CD8-positive, alpha-beta memory T cell (primary cell): ENCODE data around the gene GRID1. TPM values are rescaled to one million over a fixed set of nuclear protein-coding genes. Genes with fewer than 3 reads are reported as not detected.

Experiments used
- CTCF ChIA-PET: fragments of 350-600 bp; sonication (Branson Sonifier 250); formaldehyde crosslinking; loops from one replicate; lab custom pipeline; 2021; ENCODE audit warnings: antibody characterized with exemption; lab: Charles Lee
- POLR2A ChIA-PET: fragments of 350-600 bp; sonication (Branson Sonifier 250); formaldehyde crosslinking; loops from one replicate; lab custom pipeline; 2021; ENCODE audit warnings: antibody characterized with exemption; lab: Charles Lee
- DNase-seq, 5 donors: peaks; one replicate each; pipeline versions ENCODE4 v3.0.0 to v3.0.0-alpha.2; 2020 to 2022; ENCODE audit warnings: mixed read lengths in 1 of 5
- H3K27ac ChIP-seq: one replicate; pipeline ENCODE4 v1.7.0; 2013; ENCODE audit warnings: low read depth, mild to moderate bottlenecking, low read length, moderate library complexity
- H3K27me3 ChIP-seq: 2 replicates; pipeline ENCODE4 v1.7.0; 2013; ENCODE audit warnings: low read length, mild to moderate bottlenecking; ENCODE audit not compliant: insufficient read depth, poor library complexity, severe bottlenecking
- H3K36me3 ChIP-seq: 2 replicates; pipeline ENCODE4 v1.7.0; 2013; ENCODE audit warnings: mild to moderate bottlenecking, low read length, moderate library complexity; ENCODE audit not compliant: insufficient read depth
- H3K4me1 ChIP-seq: 2 replicates; pipeline ENCODE4 v1.7.0; 2013; ENCODE audit warnings: mild to moderate bottlenecking, low read length, moderate library complexity; ENCODE audit not compliant: insufficient read depth
- H3K4me3 ChIP-seq: 2 replicates; pipeline ENCODE4 v1.7.0; 2013; ENCODE audit warnings: mild to moderate bottlenecking, low read length
- H3K9me3 ChIP-seq: 2 replicates; pipeline ENCODE4 v1.7.0; 2013; ENCODE audit warnings: mild to moderate bottlenecking, low read length
- H3K27ac Mint-ChIP-seq, 8 donors: one replicate each; pipeline ENCODE4 v1.8.0; 2020 to 2021; ENCODE audit warnings: mixed read lengths in 8 of 8, mild to moderate bottlenecking in 6 of 8, inconsistent platforms in 3 of 8, moderate library complexity in 3 of 8
- H3K27me3 Mint-ChIP-seq, 2 donors: one replicate each; pipeline ENCODE4 v1.8.0; 2020 to 2021; ENCODE audit warnings: mixed read lengths in 2 of 2, mild to moderate bottlenecking in 1 of 2, moderate library complexity in 1 of 2
- H3K36me3 Mint-ChIP-seq, 3 donors: one replicate each; pipeline ENCODE4 v1.8.0; 2020 to 2021; ENCODE audit warnings: mixed read lengths in 3 of 3, inconsistent platforms in 1 of 3, mild to moderate bottlenecking in 1 of 3
- H3K4me1 Mint-ChIP-seq, 3 donors: one replicate each; pipeline ENCODE4 v1.8.0; 2020 to 2021; ENCODE audit warnings: mixed read lengths in 3 of 3, inconsistent platforms in 1 of 3, mild to moderate bottlenecking in 1 of 3
- H3K4me3 Mint-ChIP-seq, 7 donors: one replicate each; pipeline ENCODE4 v1.8.0; 2020 to 2021; ENCODE audit warnings: mixed read lengths in 7 of 7, mild to moderate bottlenecking in 6 of 7, moderate library complexity in 4 of 7, inconsistent platforms in 2 of 7
- H3K9me3 Mint-ChIP-seq, 5 donors: one replicate each; pipeline ENCODE4 v1.8.0; 2020 to 2022; ENCODE audit warnings: mixed read lengths in 5 of 5, mild to moderate bottlenecking in 3 of 5, moderate library complexity in 2 of 5, inconsistent platforms in 1 of 5
- polyA plus RNA-seq: library from polyadenylated mRNA; unstranded; fragments of 300-500 nt; fragmentation: Illumina TruSeq; gene quantifications from one replicate; pipeline ENCODE4 v1.2.3, GENCODE V29; 2021
- total RNA-seq, 2 experiments: library from RNA; stranded (reverse); gene quantifications; one replicate each; pipeline ENCODE4 v1.2.3, GENCODE V29; 2021

GRID1 gene
- total and polyA plus RNA-seq, 3 experiments from 2014 or later = not detected

DNA sequence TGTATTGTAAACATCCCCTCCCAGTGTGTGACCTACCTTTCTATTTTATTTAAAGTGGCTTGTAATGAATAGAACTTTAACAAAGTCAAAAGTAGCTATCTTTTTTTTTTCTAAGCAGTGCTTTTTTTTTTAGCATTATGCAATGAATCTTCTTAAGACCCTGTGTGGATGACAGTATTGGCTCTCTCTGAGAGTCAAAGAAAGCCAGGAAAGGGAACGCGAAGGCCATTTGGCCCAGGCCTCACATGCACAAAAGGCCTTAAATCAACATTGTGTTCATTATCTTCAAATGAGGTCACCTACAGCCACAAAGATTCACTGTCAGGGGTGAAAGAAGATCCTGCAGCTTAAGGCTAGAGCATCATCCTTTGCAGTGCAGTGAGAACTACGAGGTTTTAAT is 721.5 kb downstream of the GRID1 start:
- H3K27me3 Mint-ChIP-seq = peaks cover 5 to 6% of the 10 kb centered on the region in 2 donors
- no peak overlapping the region for H3K27ac ChIP-seq
- H3K36me3 Mint-ChIP-seq = no peaks in the 10 kb centered on the region
- DNase-seq = no peak
- ChIA-PET POLR2A (no interaction called here), CTCF (no interaction called here)
- H3K4me1 Mint-ChIP-seq = no peaks in the 10 kb centered on the region
- H3K9me3 Mint-ChIP-seq = no peaks in the 10 kb centered on the region
- no peak overlapping the region for H3K4me3 Mint-ChIP-seq
- H3K27me3 ChIP-seq = no peaks in the 10 kb centered on the region
- H3K9me3 ChIP-seq = no peaks in the 10 kb centered on the region
- no peak overlapping the region for H3K4me3 ChIP-seq
- no peak overlapping the region for H3K27ac Mint-ChIP-seq
- no peaks in the 10 kb centered on the region for H3K4me1 ChIP-seq
- no peaks in the 10 kb centered on the region for H3K36me3 ChIP-seq

- Histone ChIP-seq H3K9me3 (no peaks in the 10 kb centered on the region), H3K27ac (no peak overlapping the region), H3K4me3 (no peak overlapping the region), H3K4me1 (no peaks in the 10 kb centered on the region), H3K27me3 (no peaks in the 10 kb centered on the region), H3K36me3 (no peaks in the 10 kb centered on the region)
- Mint-ChIP-seq H3K27me3 (peaks cover 5 to 6% of the 10 kb centered on the region in 2 donors), H3K4me1 (no peaks in the 10 kb centered on the region), H3K9me3 (no peaks in the 10 kb centered on the region), H3K4me3 (no peak overlapping the region), H3K36me3 (no peaks in the 10 kb centered on the region), H3K27ac (no peak overlapping the region)
- POLR2A ChIA-PET = no interaction called here
- no peak for DNase-seq
- CTCF ChIA-PET = no interaction called here
These were observed 722.6 kb downstream of the GRID1 start for GRCh38 chr10:85643845-85644525.

GRCh38 chr10:85643171-85643844 is 723.3 kb downstream of the GRID1 start:
- Histone ChIP-seq H3K4me3 (no peak overlapping the region), H3K27ac (no peak overlapping the region), H3K9me3 (no peaks in the 10 kb centered on the region), H3K4me1 (no peaks in the 10 kb centered on the region), H3K36me3 (no peaks in the 10 kb centered on the region), H3K27me3 (no peaks in the 10 kb centered on the region)
- ChIA-PET CTCF (no interaction called here), POLR2A (no interaction called here)
- Mint-ChIP-seq H3K27ac (no peak overlapping the region), H3K4me1 (no peaks in the 10 kb centered on the region), H3K27me3 (peaks cover 1 to 2% of the 10 kb centered on the region in 2 donors), H3K4me3 (no peak overlapping the region), H3K9me3 (no peaks in the 10 kb centered on the region), H3K36me3 (no peaks in the 10 kb centered on the region)
- DNase-seq = no peak

DNA sequence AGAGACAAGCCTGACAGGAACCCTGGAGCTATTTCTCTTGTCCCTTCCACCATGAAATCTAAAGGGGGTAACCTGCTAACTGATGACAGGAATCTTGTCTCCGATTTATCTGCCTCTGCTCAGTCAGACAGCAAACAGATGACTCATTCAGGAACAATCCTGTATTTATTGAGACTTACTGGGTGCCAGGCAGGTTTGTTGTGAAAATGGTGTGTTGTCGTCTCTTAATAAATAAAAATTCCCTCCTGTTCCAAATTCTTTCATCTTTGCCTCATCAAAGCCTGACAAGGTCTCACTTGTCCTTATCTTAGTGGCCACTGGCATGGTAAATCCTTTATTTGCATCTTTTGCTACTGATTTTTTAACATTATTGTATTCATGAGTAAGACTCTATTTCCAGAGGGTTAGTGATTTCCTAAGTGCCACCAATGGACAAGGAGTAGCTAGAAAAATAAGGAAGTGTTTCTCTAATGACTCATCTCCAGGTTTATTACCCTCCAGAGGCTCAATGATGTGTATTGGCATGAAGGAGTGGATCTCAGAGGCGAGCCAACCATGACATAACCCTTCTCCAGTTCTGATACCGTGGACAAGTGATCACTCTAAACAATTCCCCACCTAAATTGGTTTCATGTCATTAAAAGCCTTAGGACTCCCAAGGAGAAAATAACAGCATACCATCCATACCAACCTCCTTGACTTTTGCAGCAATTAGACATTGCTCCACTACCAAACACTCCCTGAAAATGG is 724.0 kb downstream of the GRID1 start:
- H3K36me3 ChIP-seq = no peaks in the 10 kb centered on the region
- Mint-ChIP-seq H3K4me1 (no peaks in the 10 kb centered on the region), H3K9me3 (no peaks in the 10 kb centered on the region), H3K4me3 (no peak overlapping the region), H3K36me3 (no peaks in the 10 kb centered on the region), H3K27ac (no peak overlapping the region), H3K27me3 (no peaks in the 10 kb centered on the region)
- no peaks in the 10 kb centered on the region for H3K9me3 ChIP-seq
- ChIA-PET CTCF (no interaction called here), POLR2A (no interaction called here)
- no peaks in the 10 kb centered on the region for H3K27me3 ChIP-seq
- no peaks in the 10 kb centered on the region for H3K4me1 ChIP-seq
- H3K4me3 ChIP-seq = no peak overlapping the region
- DNase-seq = no peak
- H3K27ac ChIP-seq = no peak overlapping the region

DNA sequence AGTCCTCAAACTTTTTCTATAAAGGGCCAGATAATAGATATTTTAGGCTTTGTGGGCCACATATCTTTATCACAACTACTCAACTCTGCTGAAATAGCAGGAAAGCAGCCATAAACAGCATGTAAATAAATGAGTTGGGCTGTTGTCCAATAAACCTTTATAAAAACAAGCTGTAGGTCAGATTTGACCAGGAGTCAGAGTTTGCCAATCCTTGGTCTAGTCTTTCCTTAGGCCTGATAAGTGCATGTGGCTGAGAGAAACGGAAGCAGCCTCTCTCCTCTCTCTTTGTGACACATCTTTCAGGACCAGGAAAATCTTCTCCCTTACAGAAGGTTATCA is 724.5 kb downstream of the GRID1 start:
- CTCF ChIA-PET = no interaction called here
- Mint-ChIP-seq H3K4me1 (no peaks in the 10 kb centered on the region), H3K9me3 (no peaks in the 10 kb centered on the region), H3K36me3 (no peaks in the 10 kb centered on the region), H3K4me3 (no peak overlapping the region), H3K27me3 (no peaks in the 10 kb centered on the region), H3K27ac (no peak overlapping the region)
- no peaks in the 10 kb centered on the region for H3K27me3 ChIP-seq
- H3K4me1 ChIP-seq = no peaks in the 10 kb centered on the region
- H3K27ac ChIP-seq = no peak overlapping the region
- POLR2A ChIA-PET = no interaction called here
- H3K36me3 ChIP-seq = no peaks in the 10 kb centered on the region
- no peak for DNase-seq
- H3K9me3 ChIP-seq = no peaks in the 10 kb centered on the region
- H3K4me3 ChIP-seq = no peak overlapping the region

DNA sequence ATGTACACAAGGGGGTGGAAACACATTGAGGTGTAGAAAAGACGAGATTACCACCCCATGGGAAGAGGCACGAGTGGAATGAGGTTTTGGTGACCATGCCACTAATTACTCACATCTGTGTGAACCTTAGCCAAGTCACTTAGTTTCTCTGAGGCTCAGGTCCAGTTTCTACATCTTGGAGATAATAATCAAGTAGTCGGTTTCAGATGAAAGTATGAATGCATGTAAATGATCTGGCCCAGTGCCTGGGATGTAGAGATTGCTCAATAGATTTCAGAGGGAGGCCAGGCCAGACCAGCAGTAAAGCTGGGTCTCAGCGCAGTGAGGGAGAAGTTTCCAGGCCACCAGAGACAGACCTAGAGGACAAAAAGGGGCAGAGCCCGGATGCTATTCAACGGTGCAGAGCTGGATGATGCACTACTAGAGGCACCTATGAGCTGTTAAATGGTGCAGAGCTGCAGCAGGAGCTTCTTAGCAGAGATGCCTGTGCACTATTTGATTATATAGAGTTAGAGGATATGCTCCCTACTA is 725.1 kb downstream of the GRID1 start:
- no peaks in the 10 kb centered on the region for H3K9me3 ChIP-seq
- Mint-ChIP-seq H3K4me3 (no peak overlapping the region), H3K4me1 (no peaks in the 10 kb centered on the region), H3K36me3 (no peaks in the 10 kb centered on the region), H3K9me3 (no peaks in the 10 kb centered on the region), H3K27ac (no peak overlapping the region), H3K27me3 (no peaks in the 10 kb centered on the region)
- H3K27ac ChIP-seq = no peak overlapping the region
- no peaks in the 10 kb centered on the region for H3K36me3 ChIP-seq
- H3K27me3 ChIP-seq = no peaks in the 10 kb centered on the region
- no peak overlapping the region for H3K4me3 ChIP-seq
- ChIA-PET CTCF (no interaction called here), POLR2A (no interaction called here)
- H3K4me1 ChIP-seq = no peaks in the 10 kb centered on the region
- no peak for DNase-seq

DNA sequence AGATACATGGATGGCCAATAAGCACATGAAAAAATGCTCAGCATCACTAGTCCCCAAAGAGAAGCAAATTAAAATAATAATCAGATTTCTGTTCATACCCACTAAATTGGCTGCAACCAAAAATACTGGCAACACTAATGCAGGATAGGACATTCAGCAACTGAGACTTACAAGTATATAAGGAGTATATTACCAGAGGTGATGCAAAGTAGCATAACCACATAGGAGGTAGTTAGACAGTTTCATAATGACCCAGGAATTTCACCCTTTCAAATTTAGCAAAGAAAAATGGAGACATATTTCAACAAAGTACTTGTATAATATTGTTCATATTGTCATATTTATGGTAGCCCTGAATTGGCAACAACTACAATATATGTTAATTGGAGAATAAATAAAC is 727.8 kb downstream of the GRID1 start:
- ChIA-PET CTCF (no interaction called here), POLR2A (no interaction called here)
- Mint-ChIP-seq H3K4me3 (no peak overlapping the region), H3K4me1 (peaks cover 0 to 9% (median 1%) of the 10 kb centered on the region in 3 donors), H3K27me3 (no peaks in the 10 kb centered on the region), H3K27ac (no peak overlapping the region), H3K9me3 (peaks cover 0 to 2% (median 0%) of the 10 kb centered on the region in 5 donors), H3K36me3 (no peaks in the 10 kb centered on the region)
- H3K9me3 ChIP-seq = no peaks in the 10 kb centered on the region
- DNase-seq = no peak
- peaks cover 6% of the 10 kb centered on the region for H3K4me1 ChIP-seq
- no peaks in the 10 kb centered on the region for H3K36me3 ChIP-seq
- H3K27me3 ChIP-seq = no peaks in the 10 kb centered on the region
- H3K4me3 ChIP-seq = no peak overlapping the region
- H3K27ac ChIP-seq = no peak overlapping the region

- POLR2A ChIA-PET = no interaction called here
- H3K4me1 ChIP-seq = peaks cover 6% of the 10 kb centered on the region
These were observed 730.9 kb downstream of the GRID1 start for GRCh38 chr10:85635650-85636049.

More at GRCh38 chr10:85635650-85636049, 730.9 kb downstream of the GRID1 start:
- CTCF ChIA-PET = no interaction called here
- no peak for DNase-seq
- H3K27ac ChIP-seq = no peak overlapping the region
- H3K4me1 Mint-ChIP-seq = peaks cover 0 to 9% (median 1%) of the 10 kb centered on the region in 3 donors
- H3K4me3 ChIP-seq = no peak overlapping the region
- no peaks in the 10 kb centered on the region for H3K9me3 ChIP-seq
- no peak overlapping the region for H3K27ac Mint-ChIP-seq
- no peaks in the 10 kb centered on the region for H3K27me3 Mint-ChIP-seq
- no peaks in the 10 kb centered on the region for H3K36me3 ChIP-seq
- H3K9me3 Mint-ChIP-seq = peaks cover 0 to 3% (median 0%) of the 10 kb centered on the region in 5 donors
- no peaks in the 10 kb centered on the region for H3K27me3 ChIP-seq
- no peak overlapping the region for H3K4me3 Mint-ChIP-seq
- H3K36me3 Mint-ChIP-seq = no peaks in the 10 kb centered on the region
